ENCODE results near the gene CRYBG3. TPM values are rescaled to one million over a fixed set of nuclear protein-coding genes. Genes with fewer than 3 reads are reported as not detected.

Gene CRYBG3
- total RNA-seq, 1 donor from 2014 or later: 6.5 TPM

- no peak overlapping the region for H3K4me3 Mint-ChIP-seq
- peaks cover 20% of the 10 kb centered on the region for H3K36me3 Mint-ChIP-seq (ENCODE audit: low read depth)
- no peak overlapping the region for H3K27ac Mint-ChIP-seq (ENCODE audit: unreplicated experiment)
- H3K27me3 Mint-ChIP-seq (ENCODE audit: low read depth): no peaks in the 10 kb centered on the region
- TF ChIP-seq CTCF (conservative IDR thresholded peaks at IDR 0.05): no peak
- no peak for DNase-seq (ENCODE audit: low read depth, low spot score)
- no peaks in the 10 kb centered on the region for H3K4me1 Mint-ChIP-seq
- H3K9me3 Mint-ChIP-seq: no peaks in the 10 kb centered on the region
Observed at GRCh38 chr3:97950360-97950759, 128.5 kb downstream of the CRYBG3 start.

DNA sequence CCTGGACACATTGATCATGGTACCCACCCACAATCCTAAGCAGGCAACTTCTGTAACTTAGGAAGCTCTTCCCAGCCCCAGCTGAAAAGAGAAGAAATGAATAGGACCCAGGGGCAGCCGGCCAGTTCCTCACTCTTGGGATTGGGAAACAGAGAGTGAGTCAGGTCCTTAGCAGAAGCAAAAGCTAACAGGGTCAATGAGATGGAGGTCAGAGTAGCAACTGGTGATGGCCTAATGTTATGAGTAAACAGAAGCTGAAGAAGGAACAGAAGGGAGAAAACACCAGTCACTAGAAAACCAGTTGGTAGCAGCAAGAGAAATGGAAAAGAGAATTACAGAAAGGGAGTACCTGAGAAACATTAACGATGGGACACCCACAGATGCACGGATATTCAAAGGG is 130.5 kb downstream of the CRYBG3 start:
- Mint-ChIP-seq H3K4me3 (no peak overlapping the region), H3K36me3 (ENCODE audit: low read depth) (peaks cover 16% of the 10 kb centered on the region), H3K27me3 (ENCODE audit: low read depth) (no peaks in the 10 kb centered on the region), H3K9me3 (no peaks in the 10 kb centered on the region), H3K4me1 (no peaks in the 10 kb centered on the region), H3K27ac (ENCODE audit: unreplicated experiment) (no peak overlapping the region)
- TF ChIP-seq CTCF (conservative IDR thresholded peaks at IDR 0.05): no peak
- DNase-seq (ENCODE audit: low read depth, low spot score): no peak

- TF ChIP-seq CTCF (conservative IDR thresholded peaks at IDR 0.05): no peak
- Mint-ChIP-seq H3K4me3 (no peak overlapping the region), H3K27ac (ENCODE audit: unreplicated experiment) (no peak overlapping the region), H3K27me3 (ENCODE audit: low read depth) (no peaks in the 10 kb centered on the region), H3K36me3 (ENCODE audit: low read depth) (peaks cover 16% of the 10 kb centered on the region), H3K4me1 (no peaks in the 10 kb centered on the region), H3K9me3 (no peaks in the 10 kb centered on the region)
- no peak for DNase-seq (ENCODE audit: low read depth, low spot score)
Observed at GRCh38 chr3:97952872-97953271, 131.1 kb downstream of the CRYBG3 start.

GRCh38 chr3:97954228-97954827 is 132.5 kb downstream of the CRYBG3 start:
- Mint-ChIP-seq H3K4me1 (no peaks in the 10 kb centered on the region), H3K4me3 (no peak overlapping the region), H3K36me3 (ENCODE audit: low read depth) (peaks cover 8% of the 10 kb centered on the region), H3K27ac (ENCODE audit: unreplicated experiment) (no peak overlapping the region), H3K9me3 (no peaks in the 10 kb centered on the region), H3K27me3 (ENCODE audit: low read depth) (no peaks in the 10 kb centered on the region)
- TF ChIP-seq CTCF (conservative IDR thresholded peaks at IDR 0.05): no peak
- no peak for DNase-seq (ENCODE audit: low read depth, low spot score)

DNA sequence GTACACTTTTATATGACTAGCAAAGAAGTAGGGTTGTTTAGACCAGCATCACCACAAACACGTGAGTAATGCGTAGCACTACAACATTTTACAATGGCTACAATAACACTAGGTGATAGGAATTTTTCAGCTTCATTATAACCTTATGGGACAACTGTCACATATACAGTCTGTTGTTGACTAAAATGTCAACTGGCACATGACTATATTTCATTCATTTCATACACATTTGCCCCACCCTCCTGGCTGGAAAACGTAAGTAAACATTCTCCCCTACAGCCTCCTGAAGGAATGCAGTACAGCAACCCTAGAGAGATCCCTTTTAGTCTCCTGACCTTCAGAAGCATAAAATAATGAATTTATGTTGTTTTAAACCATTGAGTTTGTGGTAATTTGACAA is 134.2 kb downstream of the CRYBG3 start:
- DNase-seq (ENCODE audit: low read depth, low spot score): no peak
- Mint-ChIP-seq H3K9me3 (no peaks in the 10 kb centered on the region), H3K4me1 (no peaks in the 10 kb centered on the region), H3K27ac (ENCODE audit: unreplicated experiment) (no peak overlapping the region), H3K36me3 (ENCODE audit: low read depth) (peaks cover 8% of the 10 kb centered on the region), H3K4me3 (no peak overlapping the region), H3K27me3 (ENCODE audit: low read depth) (no peaks in the 10 kb centered on the region)
- no peak for TF ChIP-seq CTCF (conservative IDR thresholded peaks at IDR 0.05)
